ENCODE measurements around the gene DAO.
"Not testable (repeated sequence)": the region's sequence is repeated elsewhere in the genome, so short reads cannot be mapped to it uniquely, and the experiment has no call there.

The DAO gene

GRCh38 chr12:108850854-108851573 lies 28.9 kb upstream of the DAO start:
- DNase-seq, result peak; percentile 67 to 84

GRCh38 chr12:108852674-108853309 lies 27.1 kb upstream of the DAO start:
- DNase-seq, result no peak

- no peak for DNase-seq
Observed at GRCh38 chr12:108853426-108853825, 26.5 kb upstream of the DAO start.

GRCh38 chr12:108853981-108854446 lies 25.9 kb upstream of the DAO start:
- peak; percentile 45 to 48 for DNase-seq

- DNase-seq, result peak; percentile 88 to 97
Observed at GRCh38 chr12:108854451-108855283, 25.2 kb upstream of the DAO start.

GRCh38 chr12:108855284-108856169 lies 24.4 kb upstream of the DAO start:
- peak; percentile 42 to 57 for DNase-seq

- no peak for DNase-seq
Observed at GRCh38 chr12:108856170-108856427, 23.8 kb upstream of the DAO start.

GRCh38 chr12:108856428-108857157 lies 23.3 kb upstream of the DAO start:
- peak; percentile 62 to 78 for DNase-seq

- no peak for DNase-seq
Observed at GRCh38 chr12:108857158-108857407, 22.8 kb upstream of the DAO start.

- DNase-seq, result no peak
Observed at GRCh38 chr12:108858311-108859074, 21.4 kb upstream of the DAO start.

GRCh38 chr12:108859141-108859922 lies 20.6 kb upstream of the DAO start:
- not testable (repeated sequence) for DNase-seq

- DNase-seq, result no peak
Observed at GRCh38 chr12:108859923-108860291, 20.0 kb upstream of the DAO start.

- no peak for DNase-seq
Observed at GRCh38 chr12:108860443-108860842, 19.4 kb upstream of the DAO start.

- peak; percentile 83 to 90 for DNase-seq
Observed at GRCh38 chr12:108861878-108862587, 17.9 kb upstream of the DAO start.

GRCh38 chr12:108862588-108862959 lies 17.3 kb upstream of the DAO start:
- DNase-seq, result no peak

- DNase-seq, result no peak
Observed at GRCh38 chr12:108865169-108865568, 14.7 kb upstream of the DAO start.

GRCh38 chr12:108866083-108866482 lies 13.8 kb upstream of the DAO start:
- peak; percentile 81 to 83 for DNase-seq

GRCh38 chr12:108868781-108869180 lies 11.1 kb upstream of the DAO start:
- no peak for DNase-seq

GRCh38 chr12:108875280-108875679 lies 4.6 kb upstream of the DAO start:
- no peak for DNase-seq

GRCh38 chr12:108875682-108876361 lies 4.1 kb upstream of the DAO start:
- no peak for DNase-seq
